WERI-Rb-1 (cell line): Measurements from ENCODE around the gene JMJD7.

Experiments
- DNase-seq: peaks from one replicate; pipeline ENCODE4 v3.0.0-alpha.2; 2020
- H3K27ac ChIP-seq: fragments of 250-450 bp; sonication (Bioruptor Pico); 2 replicates; pipeline ENCODE4 v1.5.1; 2020; ENCODE audit warnings: mild to moderate bottlenecking, moderate library complexity
- H3K27me3 ChIP-seq: fragments of 250-450 bp; sonication (Bioruptor Pico); 2 replicates; pipeline ENCODE4 v1.5.1; 2021; ENCODE audit warnings: mild to moderate bottlenecking, low read depth, moderate library complexity; ENCODE audit not compliant: insufficient read depth, severe bottlenecking
- H3K36me3 ChIP-seq: fragments of 250-450 bp; sonication (Bioruptor Pico); 2 replicates; pipeline ENCODE4 v1.5.1; 2020; ENCODE audit warnings: mild to moderate bottlenecking, moderate library complexity
- H3K4me3 ChIP-seq: 2 replicates; pipeline ENCODE4 v1.5.1; 2011; ENCODE audit warnings: low read depth, mild to moderate bottlenecking, control low read depth, low read length
- H3K9me3 ChIP-seq: fragments of 250-450 bp; sonication (Bioruptor Pico); 2 replicates; pipeline ENCODE4 v1.5.1; 2021; ENCODE audit warnings: mild to moderate bottlenecking, moderate library complexity; ENCODE audit not compliant: severe bottlenecking
- CTCF ChIP-seq: IDR thresholded peaks from 2 replicates; pipeline ENCODE4 v1.5.1; 2011; ENCODE audit warnings: low read depth, mild to moderate bottlenecking, control low read depth, inconsistent platforms, low read length

JMJD7 gene

DNA sequence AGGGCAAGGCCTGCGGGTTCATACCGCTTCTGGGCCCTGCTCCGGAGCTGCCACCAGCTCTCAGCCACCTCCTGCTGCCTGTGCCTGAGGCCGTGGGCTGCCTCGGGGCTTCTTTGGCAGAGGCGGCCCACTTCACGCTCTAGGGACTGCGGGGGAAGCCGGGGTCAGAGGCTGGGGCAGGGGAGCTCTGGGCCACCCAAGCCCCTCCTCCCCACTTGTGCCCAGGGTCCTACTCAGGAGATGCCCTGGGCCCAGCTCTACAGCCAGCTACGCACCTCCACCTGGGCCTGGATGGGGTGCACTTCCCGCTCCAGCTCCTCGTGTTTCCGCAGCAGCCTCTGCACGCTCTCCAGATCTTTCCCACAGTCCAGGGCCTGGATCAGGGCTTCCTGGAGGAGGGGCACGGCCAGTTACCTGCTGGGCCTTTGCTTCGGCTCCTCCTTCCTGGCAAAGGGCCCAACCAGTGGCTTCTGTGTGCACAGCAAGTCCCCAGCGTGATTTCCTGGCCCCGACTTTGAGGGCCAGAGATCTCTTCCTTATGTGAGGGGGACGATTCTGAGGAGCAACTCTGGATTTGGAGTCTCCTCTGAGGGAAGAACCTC lies 34.7 kb downstream of the JMJD7 start:
- H3K4me3 ChIP-seq: no peak overlapping the region
- no peaks in the 10 kb centered on the region for H3K9me3 ChIP-seq
- no peaks in the 10 kb centered on the region for H3K36me3 ChIP-seq
- no peak overlapping the region for H3K27ac ChIP-seq
- H3K27me3 ChIP-seq: no peaks in the 10 kb centered on the region
- TF ChIP-seq CTCF: no peak
- no peak for DNase-seq

DNA sequence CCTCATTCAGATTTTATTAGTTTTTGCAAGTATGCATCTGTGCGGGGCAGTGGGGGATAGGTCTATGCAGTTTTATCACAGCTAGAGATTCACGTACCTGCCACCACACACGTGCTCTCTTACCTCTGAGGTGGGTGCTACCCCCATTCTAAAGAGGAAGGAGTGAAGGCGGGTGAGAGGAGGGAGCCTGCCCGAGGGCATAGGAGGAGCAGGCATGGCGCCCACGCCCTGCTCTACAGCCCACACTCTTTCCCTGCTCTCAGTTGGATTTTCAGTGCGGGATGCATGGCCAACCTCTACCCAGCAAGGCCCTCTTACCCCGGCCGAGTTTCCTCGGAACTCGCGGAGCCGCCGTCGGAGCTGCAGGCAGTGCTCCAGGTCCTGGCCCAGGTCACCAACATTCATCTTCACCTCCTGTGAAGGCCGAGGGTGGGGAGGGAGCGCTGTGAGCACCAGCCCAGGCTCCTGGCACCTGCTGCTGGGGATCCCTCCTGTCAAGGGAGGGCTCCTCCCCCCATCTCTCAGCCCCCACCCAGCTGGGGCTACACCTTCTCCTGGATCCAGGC lies 37.7 kb downstream of the JMJD7 start:
- TF ChIP-seq CTCF: no peak
- no peaks in the 10 kb centered on the region for H3K36me3 ChIP-seq
- H3K27me3 ChIP-seq: no peaks in the 10 kb centered on the region
- DNase-seq: no peak
- H3K9me3 ChIP-seq: no peaks in the 10 kb centered on the region
- H3K27ac ChIP-seq: no peak overlapping the region
- no peak overlapping the region for H3K4me3 ChIP-seq

GRCh38 chr15:41866263-41866703 lies 38.4 kb downstream of the JMJD7 start:
- Histone ChIP-seq H3K27me3 (no peaks in the 10 kb centered on the region), H3K4me3 (no peak overlapping the region), H3K27ac (no peak overlapping the region), H3K9me3 (no peaks in the 10 kb centered on the region), H3K36me3 (no peaks in the 10 kb centered on the region)
- no peak for TF ChIP-seq CTCF
- no peak for DNase-seq

DNA sequence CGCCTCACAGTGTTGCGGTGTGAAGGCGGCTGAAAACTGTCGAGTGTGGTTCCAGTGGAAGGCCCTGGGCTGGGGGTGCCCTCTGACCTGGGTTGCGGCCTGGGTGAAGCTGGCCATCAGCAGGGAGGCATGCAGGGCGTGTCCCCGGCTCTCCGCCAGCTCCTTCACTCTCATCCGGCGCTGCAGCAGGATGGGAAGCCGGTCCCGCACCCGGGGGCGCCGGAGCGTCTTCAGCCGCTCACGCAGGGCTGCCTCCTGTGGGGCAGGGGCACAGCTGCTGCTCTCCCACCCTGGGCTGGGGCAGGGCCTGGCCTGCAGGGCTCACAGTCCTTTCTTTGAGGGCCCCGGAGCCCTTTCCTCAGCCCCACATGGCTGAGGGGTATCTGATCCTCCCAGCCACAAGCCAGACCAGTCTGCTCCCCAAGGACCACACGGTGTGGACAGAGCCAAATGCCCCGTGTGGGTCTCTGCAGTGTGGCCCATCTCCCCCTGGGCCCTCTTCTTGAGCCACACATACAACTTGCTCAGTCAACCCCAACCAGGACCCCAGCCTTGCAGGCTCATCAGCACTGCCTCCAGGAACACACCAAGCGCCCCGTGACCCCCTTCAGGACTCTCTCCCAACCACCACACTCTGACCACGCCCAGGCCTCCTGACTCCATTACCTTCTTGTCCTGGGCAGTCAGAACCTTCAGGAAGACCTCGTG lies 39.1 kb downstream of the JMJD7 start:
- H3K4me3 ChIP-seq: no peak overlapping the region
- no peak for DNase-seq
- H3K27me3 ChIP-seq: no peaks in the 10 kb centered on the region
- no peak for TF ChIP-seq CTCF
- no peaks in the 10 kb centered on the region for H3K36me3 ChIP-seq
- H3K9me3 ChIP-seq: no peaks in the 10 kb centered on the region
- no peak overlapping the region for H3K27ac ChIP-seq

GRCh38 chr15:41868321-41868720 lies 40.4 kb downstream of the JMJD7 start:
- Histone ChIP-seq H3K27ac (no peak overlapping the region), H3K36me3 (no peaks in the 10 kb centered on the region), H3K4me3 (no peak overlapping the region), H3K9me3 (no peaks in the 10 kb centered on the region), H3K27me3 (no peaks in the 10 kb centered on the region)
- no peak for TF ChIP-seq CTCF
- DNase-seq: no peak
